CD4-positive, alpha-beta T cell (primary cell): ENCODE results near the gene SLCO4A1. TPM values are rescaled to one million over a fixed set of nuclear protein-coding genes. Genes with fewer than 3 reads are reported as not detected.

Source experiments
- ATAC-seq: fragments of 200-7000 bp; cut with Tn5 transposase; one replicate; pipeline ENCODE4 v1.10.0; 2022; ENCODE audit warnings: mild to moderate bottlenecking; ENCODE audit not compliant: poor library complexity
- CTCF ChIA-PET: fragments of 350-600 bp; sonication (Branson Sonifier 250); formaldehyde crosslinking; loops from one replicate; lab custom pipeline; 2021; ENCODE audit warnings: antibody characterized with exemption, inconsistent platforms; lab: Charles Lee
- POLR2A ChIA-PET: fragments of 350-600 bp; sonication (Branson Sonifier 250); formaldehyde crosslinking; loops from one replicate; lab custom pipeline; 2021; ENCODE audit warnings: antibody characterized with exemption, inconsistent platforms; lab: Charles Lee
- DNase-seq, 14 experiments: peaks; one replicate each; pipeline ENCODE4 v3.0.0-alpha.2; 2013 to 2020; ENCODE audit warnings: mixed read lengths in 2 of 14
- H3K27ac ChIP-seq, 2 donors: one replicate each; pipeline versions ENCODE4 v1.5.1 to v1.7.0; 2013; ENCODE audit warnings: low read length in 2 of 2, low read depth in 1 of 2, mild to moderate bottlenecking in 1 of 2
- H3K27me3 ChIP-seq, 2 experiments: 1 replicate in 1 of 2; 2 replicates in 1 of 2; pipeline versions ENCODE4 v1.6.1 to v1.7.0; 2013; ENCODE audit warnings: low read length in 2 of 2, control low read depth in 1 of 2, mild to moderate bottlenecking in 1 of 2, moderate library complexity in 1 of 2; ENCODE audit not compliant: insufficient read depth in 2 of 2, control insufficient read depth in 1 of 2
- H3K36me3 ChIP-seq: one replicate; pipeline ENCODE4 v1.6.1; 2013; ENCODE audit warnings: low read length, control low read depth; ENCODE audit not compliant: insufficient read depth
- H3K4me1 ChIP-seq: one replicate; pipeline ENCODE4 v1.6.1; 2013; ENCODE audit warnings: low read length, control low read depth; ENCODE audit not compliant: insufficient read depth
- H3K4me3 ChIP-seq: one replicate; pipeline ENCODE4 v1.5.1; 2013; ENCODE audit warnings: mild to moderate bottlenecking, low read length, moderate library complexity
- H3K9me3 ChIP-seq, 2 experiments: 1 replicate in 1 of 2; 2 replicates in 1 of 2; pipeline versions ENCODE4 v1.6.1 to v1.7.0; 2013; ENCODE audit warnings: low read length in 2 of 2, mild to moderate bottlenecking in 2 of 2, control low read depth in 1 of 2, moderate library complexity in 1 of 2; ENCODE audit not compliant: control insufficient read depth in 1 of 2, insufficient read depth in 1 of 2
- H3K27ac Mint-ChIP-seq: one replicate; pipeline ENCODE4 v1.8.0; 2020; ENCODE audit warnings: mixed read lengths
- H3K27me3 Mint-ChIP-seq: one replicate; pipeline ENCODE4 v1.8.0; 2021; ENCODE audit warnings: mixed read lengths
- H3K36me3 Mint-ChIP-seq: one replicate; pipeline ENCODE4 v1.8.0; 2021; ENCODE audit warnings: low read depth, mixed read lengths
- H3K4me1 Mint-ChIP-seq: one replicate; pipeline ENCODE4 v1.8.0; 2021; ENCODE audit warnings: low read depth, mixed read lengths
- H3K4me3 Mint-ChIP-seq: one replicate; pipeline ENCODE4 v1.8.0; 2020; ENCODE audit warnings: mild to moderate bottlenecking, mixed read lengths
- H3K9me3 Mint-ChIP-seq: one replicate; pipeline ENCODE4 v1.8.0; 2020; ENCODE audit warnings: mixed read lengths
- intact Hi-C, 2 experiments: fragments of 100-400 bp; cut with DNase I in 1 of 2; cut with micrococcal nuclease in 1 of 2; formaldehyde crosslinking; loops; one replicate each; pipeline versions ENCODE4 v1.15.1 to v1.9.0; 2023 to 2025; cut with DNase I, micrococcal nuclease
- total RNA-seq, 174 experiments: library from RNA in 2 of 174; stranded (reverse) in 2 of 174; gene quantifications; one replicate each; pipeline ENCODE4 v1.2.3 and lab custom pipeline; 2021 to 2026
- TF ChIP-seq, protein P1 (sequence below): fragments of 200-600 bp; IDR thresholded peaks from one replicate; pipeline ENCODE4 v1.8.0; 2022; ENCODE audit warnings: antibody characterized with exemption, mild to moderate bottlenecking

Gene SLCO4A1
- total RNA-seq, 2 experiments from 2014 or later = 2.3 to 2.5 TPM

DNA sequence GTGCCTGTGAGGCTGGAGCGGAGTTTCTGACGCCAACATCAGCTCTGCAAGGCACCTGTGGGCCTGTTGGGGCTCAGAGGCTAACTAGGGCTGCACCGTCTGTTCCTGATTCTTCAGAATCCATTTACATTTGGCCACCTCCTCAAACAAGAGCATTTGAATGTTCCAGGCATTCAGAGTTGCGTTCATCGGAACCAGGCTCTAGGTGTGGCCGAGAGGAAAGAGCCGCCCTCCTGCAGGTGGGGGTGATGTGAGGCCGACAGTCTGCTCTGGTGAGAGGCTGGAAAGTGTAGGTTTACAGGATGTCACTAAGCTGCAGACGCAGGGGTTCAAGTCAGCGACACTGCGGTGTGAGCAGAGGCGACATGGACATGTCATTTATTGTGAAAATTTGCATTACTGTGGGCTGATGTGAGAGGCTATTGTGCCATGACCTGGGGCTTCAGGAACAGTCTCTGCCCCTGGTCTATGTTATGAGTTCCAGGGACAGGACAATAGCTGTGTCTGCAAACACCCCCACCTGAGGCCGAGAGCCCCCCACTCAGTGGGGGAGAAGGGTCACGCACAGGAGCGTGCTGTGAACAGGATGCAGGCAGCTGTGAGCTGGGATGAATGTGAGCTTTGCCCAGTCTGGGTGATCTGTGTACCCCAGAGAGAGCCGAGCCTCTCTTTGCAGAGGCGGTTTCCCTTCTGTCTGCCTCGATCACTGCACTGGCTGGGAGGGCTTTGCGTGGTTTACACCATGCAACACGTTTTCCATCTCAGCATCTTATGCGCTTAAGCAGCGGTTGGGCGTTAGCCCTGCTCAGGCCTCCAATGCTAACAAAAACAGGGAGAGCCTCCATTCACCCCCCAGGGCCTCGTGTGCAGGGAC lies 21.1 kb downstream of the SLCO4A1 start:
- no peaks in the 10 kb centered on the region for H3K4me1 Mint-ChIP-seq
- Histone ChIP-seq H3K27ac (no peak overlapping the region), H3K27me3 (no peaks in the 10 kb centered on the region), H3K4me1 (no peaks in the 10 kb centered on the region), H3K9me3 (no peaks in the 10 kb centered on the region), H3K36me3 (no peaks in the 10 kb centered on the region), H3K4me3 (no peak overlapping the region)
- no peaks in the 10 kb centered on the region for H3K9me3 Mint-ChIP-seq
- CTCF ChIA-PET = no interaction called here
- H3K4me3 Mint-ChIP-seq = no peak overlapping the region
- ATAC-seq (no peak), DNase-seq (no peak)
- H3K27ac Mint-ChIP-seq = no peak overlapping the region
- TF ChIP-seq, protein P1, sequence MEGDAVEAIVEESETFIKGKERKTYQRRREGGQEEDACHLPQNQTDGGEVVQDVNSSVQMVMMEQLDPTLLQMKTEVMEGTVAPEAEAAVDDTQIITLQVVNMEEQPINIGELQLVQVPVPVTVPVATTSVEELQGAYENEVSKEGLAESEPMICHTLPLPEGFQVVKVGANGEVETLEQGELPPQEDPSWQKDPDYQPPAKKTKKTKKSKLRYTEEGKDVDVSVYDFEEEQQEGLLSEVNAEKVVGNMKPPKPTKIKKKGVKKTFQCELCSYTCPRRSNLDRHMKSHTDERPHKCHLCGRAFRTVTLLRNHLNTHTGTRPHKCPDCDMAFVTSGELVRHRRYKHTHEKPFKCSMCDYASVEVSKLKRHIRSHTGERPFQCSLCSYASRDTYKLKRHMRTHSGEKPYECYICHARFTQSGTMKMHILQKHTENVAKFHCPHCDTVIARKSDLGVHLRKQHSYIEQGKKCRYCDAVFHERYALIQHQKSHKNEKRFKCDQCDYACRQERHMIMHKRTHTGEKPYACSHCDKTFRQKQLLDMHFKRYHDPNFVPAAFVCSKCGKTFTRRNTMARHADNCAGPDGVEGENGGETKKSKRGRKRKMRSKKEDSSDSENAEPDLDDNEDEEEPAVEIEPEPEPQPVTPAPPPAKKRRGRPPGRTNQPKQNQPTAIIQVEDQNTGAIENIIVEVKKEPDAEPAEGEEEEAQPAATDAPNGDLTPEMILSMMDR = no peak
- POLR2A ChIA-PET = no interaction called here
- H3K36me3 Mint-ChIP-seq = no peaks in the 10 kb centered on the region
- H3K27me3 Mint-ChIP-seq = no peaks in the 10 kb centered on the region
- intact Hi-C loops = no loop called here

DNA sequence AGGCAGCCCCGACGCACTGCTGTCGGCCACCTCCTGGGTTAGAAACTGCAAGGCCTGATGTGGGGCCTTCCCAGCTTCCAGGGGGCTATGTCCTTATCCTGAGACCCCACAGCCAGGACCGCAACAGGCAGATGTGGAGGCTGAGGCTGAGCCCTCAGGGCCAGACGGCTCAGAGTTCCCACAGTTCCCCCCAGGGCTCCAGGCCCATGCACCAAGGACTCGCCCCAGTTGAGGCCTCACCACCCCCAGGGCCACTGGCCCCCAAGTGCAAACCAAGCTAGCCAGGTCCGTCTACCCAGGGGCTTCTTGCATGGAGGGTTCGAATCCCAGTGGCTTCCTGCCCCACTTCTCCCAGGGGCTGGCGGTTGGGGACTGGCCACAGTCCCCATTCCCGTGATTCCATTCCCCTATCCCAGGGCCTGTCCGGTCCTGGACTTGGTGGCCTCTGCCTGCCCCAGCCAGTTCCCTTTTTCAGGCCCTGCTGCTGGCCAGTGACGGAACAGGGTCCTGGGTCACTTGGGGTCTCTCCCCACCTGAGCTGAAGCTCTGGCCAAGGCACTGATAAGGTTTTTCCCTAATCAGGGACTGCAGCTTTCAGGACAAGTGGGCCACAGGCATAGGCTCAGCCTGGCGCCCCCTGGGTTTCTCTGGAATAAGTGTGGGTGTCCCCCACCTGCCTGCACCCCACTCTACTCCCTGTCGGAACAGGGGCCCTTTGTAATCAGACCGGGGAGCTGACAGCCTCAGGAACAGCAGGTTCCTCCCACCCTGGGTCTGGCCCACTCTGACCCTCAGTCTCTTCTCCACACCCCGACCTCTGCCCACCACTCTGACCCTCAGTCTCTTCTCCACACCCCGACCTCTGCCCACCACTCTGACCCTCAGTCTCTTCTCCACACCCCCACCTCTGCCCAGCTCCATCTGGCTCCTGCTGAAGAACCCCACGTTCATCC lies 22.0 kb downstream of the SLCO4A1 start:
- no peak overlapping the region for H3K4me3 Mint-ChIP-seq
- Histone ChIP-seq H3K27me3 (no peaks in the 10 kb centered on the region), H3K4me1 (no peaks in the 10 kb centered on the region), H3K9me3 (no peaks in the 10 kb centered on the region), H3K27ac (no peak overlapping the region), H3K4me3 (no peak overlapping the region), H3K36me3 (no peaks in the 10 kb centered on the region)
- ChIA-PET CTCF (no interaction called here), POLR2A (no interaction called here)
- no peak for DNase-seq
- TF ChIP-seq, protein P1 = no peak
- H3K27ac Mint-ChIP-seq = no peak overlapping the region
- no peak for ATAC-seq
- H3K9me3 Mint-ChIP-seq = no peaks in the 10 kb centered on the region
- H3K36me3 Mint-ChIP-seq = no peaks in the 10 kb centered on the region
- H3K4me1 Mint-ChIP-seq = no peaks in the 10 kb centered on the region
- no peaks in the 10 kb centered on the region for H3K27me3 Mint-ChIP-seq
- intact Hi-C loops = no loop called here

DNA sequence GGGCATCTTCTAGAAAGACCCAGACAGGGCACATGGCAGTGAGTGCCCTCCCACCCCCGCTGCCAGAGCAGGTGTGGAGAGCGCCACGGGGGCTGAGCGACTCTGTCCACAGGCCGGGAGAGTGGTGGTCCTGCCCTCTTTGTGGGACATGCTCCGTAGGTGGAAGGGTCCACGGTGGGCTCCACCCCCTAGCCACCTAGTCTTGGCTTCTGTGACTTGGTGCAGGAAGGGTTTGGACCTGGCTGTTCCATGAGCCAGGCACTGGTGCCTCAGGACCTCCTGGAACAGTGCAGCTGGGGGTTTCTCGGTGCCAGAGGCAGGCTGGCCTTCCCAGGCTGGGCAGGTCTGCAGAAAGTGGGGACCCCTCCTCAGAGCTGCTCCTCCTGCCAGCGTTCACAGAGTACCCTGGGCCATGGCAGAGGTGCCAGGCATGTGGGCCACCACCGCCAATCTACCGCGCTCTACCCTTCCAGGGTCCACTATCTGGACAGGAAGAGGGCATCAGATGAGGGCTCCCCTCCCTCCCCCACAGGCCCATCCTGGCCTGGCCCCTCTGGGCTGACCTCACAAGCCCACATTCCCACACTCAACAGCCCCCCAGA lies 23.0 kb downstream of the SLCO4A1 start:
- Histone ChIP-seq H3K9me3 (no peaks in the 10 kb centered on the region), H3K4me3 (no peak overlapping the region), H3K27me3 (no peaks in the 10 kb centered on the region), H3K4me1 (no peaks in the 10 kb centered on the region), H3K36me3 (no peaks in the 10 kb centered on the region), H3K27ac (no peak overlapping the region)
- intact Hi-C loops = loop anchor here (5.0 kb wide), 2 partner anchors 163 to 342 kb away; partner anchors contain the start of gene BHLHE23 (in 1 of the 2)
- Mint-ChIP-seq H3K27ac (no peak overlapping the region), H3K36me3 (no peaks in the 10 kb centered on the region), H3K27me3 (no peaks in the 10 kb centered on the region), H3K4me3 (no peak overlapping the region), H3K9me3 (no peaks in the 10 kb centered on the region), H3K4me1 (no peaks in the 10 kb centered on the region)
- DNase-seq (no peak), ATAC-seq (no peak)
- POLR2A ChIA-PET = no interaction called here
- CTCF ChIA-PET = no interaction called here
- TF ChIP-seq, protein P1 = no peak
